ENCODE results near the gene PLEKHG4B.

DNA sequence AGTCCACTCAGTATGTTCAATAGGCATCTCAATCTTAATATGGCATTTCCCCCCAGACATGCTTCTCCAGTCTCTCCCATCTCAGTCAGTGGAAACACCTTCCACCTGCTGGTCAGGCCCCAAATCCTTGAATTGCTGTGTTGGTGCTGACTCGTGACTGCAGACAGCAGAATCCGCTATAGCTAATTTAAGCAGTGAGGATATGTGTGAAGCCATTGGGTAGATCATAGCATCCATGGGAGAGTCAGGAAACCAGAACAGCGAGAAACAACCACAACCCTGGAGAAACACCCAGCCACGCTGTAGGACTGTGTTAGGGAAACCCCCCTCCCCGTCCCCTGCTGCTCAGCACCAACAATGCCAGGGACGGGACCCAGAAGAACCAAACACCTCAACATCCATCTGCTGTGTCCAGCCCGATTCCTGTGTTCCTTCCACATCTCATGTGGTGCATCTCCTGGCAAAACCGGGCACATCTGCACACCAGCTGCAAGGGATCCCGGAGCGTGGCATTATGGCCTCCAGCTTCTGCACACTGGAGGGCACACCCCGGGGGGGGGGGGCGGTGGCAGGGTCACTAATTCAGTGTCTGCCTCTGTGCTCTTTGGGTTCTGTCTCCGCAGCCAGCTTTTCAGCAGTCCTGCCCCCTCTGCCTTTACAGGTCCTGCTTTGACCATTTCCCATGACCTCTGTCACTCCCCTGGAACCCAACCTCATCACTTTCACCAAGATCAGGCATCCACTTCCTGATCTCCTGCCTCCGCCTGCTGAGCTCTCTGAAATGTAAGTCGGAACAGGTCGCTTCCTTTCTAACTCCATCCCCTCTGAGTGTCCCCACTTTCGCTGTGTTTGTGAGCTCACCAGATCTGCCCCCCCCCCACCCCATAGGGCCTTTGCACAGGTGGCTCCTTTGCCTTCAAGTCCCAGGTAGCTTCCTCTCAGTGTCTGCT lies 2.4 kb upstream of the PLEKHG4B start:
- TF ChIP-seq CTCF (IDR thresholded peaks at IDR 0.05 in 8 of 11, conservative IDR thresholded peaks at IDR 0.05 in 3 of 11) (no peak), POLR2AphosphoS5 (IDR thresholded peaks at IDR 0.05) (no peak), POLR2A (IDR thresholded peaks at IDR 0.05) (no peak)

Data from spleen (tissue), 7 donors.